NCI-H1417 treated with DMSO at 0.1 percent for 48 hours (cell line): Measurements from ENCODE around the gene PPP1CA.
"Not testable (repeated sequence)": the region's sequence is repeated elsewhere in the genome, so short reads cannot be mapped to it uniquely, and the experiment has no call there.

Source experiments
- DNase-seq: peaks from one replicate; lab custom pipeline; 2025; lab: John Stamatoyannopoulos, UW

PPP1CA gene

DNA sequence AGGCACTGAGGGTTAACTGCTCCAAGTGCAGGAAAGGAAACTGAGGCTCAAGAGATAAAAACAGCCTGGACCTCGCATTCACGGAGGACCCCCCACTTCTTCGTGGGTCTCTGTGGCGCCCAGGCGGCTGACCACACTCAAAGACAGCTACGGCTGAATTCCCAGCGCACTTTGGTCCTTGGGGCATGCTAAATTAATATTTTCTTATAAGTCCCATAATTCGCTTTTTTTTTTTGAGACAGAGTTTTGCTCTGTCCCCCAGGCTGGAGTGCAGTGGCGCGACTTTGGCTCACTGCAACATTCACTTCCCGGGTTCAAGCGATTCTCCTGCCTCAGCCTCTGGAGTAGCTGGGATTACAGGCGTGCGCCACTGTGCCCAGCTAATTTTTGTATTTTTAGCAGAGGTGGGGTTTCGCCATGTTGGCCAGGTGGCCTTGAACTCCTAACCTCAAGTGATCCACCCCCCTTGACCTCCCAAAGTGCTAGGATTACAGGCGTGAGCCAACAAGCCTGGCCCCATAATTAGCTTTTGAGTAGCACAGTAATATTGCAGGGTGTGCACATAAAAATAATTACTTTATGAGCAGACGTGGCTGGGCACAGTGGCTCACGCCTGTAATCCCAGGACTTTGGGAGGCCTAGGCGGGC, 658 bp upstream of the PPP1CA start:
- DNase-seq, result not testable (repeated sequence)

DNA sequence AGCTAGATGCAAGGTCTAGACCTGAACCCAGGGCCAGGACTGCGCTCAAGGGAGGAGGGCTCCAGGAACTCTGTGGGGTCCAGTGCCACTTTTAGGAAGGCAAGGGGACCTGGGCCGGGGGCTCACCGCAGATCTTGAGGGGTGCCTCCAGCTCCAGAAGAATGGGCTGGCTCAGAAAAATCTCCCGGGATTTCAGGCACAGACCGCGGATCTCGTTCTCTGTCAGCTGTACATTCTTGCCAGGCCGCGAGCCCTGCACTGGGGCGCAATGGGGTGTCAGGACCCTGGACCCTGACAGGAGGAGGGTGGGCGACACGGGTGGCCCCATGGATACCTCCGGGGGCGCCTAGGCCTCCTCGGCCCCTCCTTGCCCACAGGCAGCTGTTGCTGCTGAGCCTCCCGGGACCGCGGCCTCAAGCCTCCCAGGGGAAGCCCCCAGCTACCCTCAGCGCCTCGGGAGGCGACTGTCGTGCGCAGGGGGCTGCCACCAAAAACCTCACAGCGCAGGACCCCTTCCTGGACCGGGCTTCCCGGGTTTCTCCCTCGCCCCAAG, 640 bp downstream of the PPP1CA start:
- DNase-seq, result no peak

DNA sequence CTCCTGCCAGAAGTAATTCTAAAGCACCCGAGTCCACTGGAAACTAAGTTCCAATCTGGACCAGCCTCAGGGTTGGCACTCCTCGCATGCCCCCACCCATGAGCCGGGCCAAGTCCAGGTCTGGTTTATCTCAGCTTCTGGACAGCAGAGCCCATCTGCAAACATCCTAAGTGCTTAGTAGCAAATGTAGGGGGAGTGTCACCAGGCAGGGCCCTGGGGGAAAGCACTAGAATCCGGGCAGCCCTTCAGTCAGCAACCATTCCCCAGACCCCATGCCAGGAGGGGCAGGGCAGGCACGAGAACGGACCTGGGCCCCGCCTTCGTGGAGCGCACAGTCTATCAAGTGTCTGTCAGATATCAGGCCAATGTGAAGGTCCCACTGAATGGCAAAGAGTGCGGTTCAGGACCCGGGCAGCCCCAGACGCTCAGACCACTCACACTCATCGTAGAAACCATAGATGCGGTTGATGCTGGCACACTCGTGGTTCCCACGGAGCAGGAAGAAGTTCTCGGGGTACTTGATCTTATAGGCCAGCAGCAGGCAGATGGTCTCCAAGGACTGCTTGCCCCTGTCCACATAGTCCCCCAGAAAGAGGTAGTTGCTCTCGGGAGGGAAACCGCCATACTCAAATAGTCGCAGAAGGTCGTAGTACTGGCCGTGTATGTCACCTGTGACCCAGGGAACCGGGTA, 1.3 kb downstream of the PPP1CA start:
- DNase-seq, result no peak

DNA sequence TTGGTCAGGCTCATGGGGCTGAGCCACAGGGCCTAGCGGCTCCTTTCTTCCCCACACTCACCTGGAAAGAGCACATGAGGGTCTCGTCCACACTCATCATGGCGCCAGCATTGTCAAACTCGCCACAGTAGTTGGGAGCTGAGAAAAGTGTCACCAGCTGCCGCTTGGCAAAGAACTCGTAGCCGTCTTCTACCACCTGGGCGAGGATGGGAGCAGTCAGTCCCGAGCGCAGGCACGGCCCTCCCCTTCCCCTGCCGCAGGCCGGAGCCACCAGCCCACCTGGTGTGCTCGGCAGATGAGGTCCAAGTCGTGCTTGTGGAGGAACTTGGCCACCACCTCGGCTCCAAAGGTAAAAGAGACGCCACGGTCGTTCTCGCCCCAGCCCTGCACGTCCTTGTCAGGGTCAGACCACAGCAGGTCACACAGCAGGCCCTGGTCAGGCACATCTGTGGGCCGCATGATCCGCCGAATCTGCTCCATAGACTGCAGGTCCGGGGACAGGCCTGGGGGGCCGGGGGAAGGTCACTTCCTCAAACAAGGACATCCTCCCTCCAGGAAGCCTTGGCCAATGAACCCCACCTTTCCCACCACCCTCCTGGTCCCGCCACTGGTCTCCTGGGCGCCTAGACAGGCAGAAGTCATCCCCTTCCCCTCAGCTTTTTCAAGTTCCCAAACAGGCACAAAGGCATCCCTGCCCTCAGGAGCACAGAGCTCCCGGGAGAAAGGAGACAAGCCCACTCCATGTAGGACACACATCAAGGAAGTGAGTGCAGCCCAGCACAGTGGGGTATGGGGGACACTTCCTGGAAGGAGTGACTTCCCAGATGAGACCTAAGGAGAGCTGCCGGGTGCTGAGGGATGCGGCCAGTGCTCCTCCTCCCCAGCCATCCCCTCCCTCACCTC, 2.7 kb downstream of the PPP1CA start:
- DNase-seq, result no peak

DNA sequence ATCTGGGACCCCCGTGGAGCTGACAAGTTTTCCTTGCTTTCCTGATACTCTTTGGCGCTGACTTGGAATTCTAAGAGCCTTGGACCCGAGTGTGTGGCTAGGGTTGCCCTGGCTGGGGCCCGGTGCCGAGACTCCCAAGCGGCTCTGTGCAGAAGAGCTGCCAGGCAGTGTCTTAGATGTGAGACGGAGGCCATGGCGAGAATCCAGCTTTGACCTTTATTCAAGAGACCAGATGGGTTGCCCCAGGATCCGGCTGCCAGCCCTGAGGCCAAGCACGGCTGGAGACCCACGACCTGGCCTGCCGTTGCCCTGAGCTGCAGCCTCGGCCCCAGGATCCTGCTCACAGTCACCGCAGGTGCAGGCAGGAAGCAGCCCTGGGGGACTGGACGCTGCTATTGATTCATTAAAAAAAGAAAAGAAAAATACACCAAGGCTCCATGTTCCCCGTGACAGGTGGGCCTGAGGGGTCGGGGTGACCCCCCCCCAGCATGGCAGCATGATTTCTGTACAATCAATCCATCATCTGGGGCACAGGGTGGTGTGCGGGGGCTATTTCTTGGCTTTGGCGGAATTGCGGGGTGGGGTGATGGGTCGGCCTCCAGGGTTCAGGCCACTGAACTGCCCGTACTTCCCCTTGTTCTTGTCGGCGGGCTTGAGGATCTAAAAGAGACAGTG, 3.5 kb downstream of the PPP1CA start:
- no peak for DNase-seq

DNA sequence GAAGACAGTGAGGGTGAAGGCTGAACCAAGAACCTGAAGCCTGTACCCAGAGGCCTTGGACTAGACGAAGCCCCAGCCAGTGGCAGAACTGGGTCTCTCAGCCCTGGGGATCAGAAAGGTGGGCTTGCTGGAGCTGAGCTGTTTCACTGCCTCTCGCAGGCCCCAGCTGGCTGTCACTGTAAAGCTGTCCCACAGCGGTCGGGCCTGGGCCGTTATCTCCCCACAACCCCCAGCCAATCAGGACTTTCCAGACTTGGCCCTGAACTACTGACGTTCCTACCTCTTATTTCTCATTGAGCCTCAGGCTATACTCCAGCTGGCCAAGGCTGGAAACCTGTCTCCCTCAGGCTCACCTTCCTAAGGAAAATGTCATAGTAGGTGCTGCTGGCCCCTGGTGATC, 4.1 kb downstream of the PPP1CA start:
- DNase-seq, result no peak

DNA sequence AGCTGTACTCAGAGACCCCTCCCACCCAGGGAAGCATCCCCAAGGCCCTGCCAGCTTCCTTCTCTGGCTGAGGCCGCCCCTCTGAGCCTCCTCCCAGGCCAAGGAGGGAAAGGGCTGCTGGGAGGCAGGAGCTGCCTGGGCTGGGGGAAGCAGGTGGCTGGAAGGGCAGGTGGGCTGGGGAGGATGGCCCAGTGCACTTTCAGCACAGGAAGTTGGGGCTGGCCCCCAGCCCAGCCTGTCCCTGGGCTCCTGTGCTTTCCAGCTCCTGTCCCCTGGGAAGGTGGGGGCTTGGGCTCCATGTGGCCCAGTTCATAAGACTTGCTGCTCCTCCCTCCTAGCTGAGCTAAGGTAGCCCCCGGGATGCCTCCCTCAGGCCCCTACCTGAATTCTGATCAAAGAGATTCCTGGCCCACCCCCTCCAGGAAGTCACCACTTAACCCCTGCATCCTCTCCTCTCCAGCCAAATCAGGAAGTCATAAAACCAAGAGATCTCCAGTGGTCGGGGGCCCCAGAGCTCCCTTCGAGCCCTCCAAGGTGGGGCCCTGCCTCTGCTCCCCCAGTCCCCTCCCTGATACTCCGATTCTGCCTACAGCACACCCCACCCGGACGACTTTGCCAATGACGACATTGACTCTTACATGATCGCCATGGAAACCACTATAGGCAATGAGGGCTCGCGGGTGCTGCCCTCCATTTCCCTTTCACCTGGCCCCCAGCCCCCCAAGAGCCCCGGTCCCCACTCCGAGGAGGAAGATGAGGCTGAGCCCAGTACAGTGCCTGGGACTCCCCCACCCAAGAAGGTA, 4.9 kb downstream of the PPP1CA start:
- no peak for DNase-seq

DNA sequence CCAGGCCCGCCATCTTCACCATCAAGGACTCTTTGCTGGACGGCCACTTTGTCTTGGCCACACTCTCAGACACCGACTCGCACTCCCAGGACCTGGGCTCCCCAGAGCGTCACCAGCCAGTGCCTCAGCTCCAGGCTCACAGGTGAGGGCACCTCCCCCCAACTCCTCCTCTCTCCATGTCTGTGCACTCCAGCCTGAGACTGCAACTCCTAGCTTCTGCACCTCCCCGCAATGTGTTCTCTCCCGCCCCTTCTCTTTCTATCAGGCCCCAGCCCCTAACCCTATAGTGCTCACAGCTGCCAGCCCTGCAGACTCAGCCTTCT, 5.4 kb downstream of the PPP1CA start:
- DNase-seq, result no peak

DNA sequence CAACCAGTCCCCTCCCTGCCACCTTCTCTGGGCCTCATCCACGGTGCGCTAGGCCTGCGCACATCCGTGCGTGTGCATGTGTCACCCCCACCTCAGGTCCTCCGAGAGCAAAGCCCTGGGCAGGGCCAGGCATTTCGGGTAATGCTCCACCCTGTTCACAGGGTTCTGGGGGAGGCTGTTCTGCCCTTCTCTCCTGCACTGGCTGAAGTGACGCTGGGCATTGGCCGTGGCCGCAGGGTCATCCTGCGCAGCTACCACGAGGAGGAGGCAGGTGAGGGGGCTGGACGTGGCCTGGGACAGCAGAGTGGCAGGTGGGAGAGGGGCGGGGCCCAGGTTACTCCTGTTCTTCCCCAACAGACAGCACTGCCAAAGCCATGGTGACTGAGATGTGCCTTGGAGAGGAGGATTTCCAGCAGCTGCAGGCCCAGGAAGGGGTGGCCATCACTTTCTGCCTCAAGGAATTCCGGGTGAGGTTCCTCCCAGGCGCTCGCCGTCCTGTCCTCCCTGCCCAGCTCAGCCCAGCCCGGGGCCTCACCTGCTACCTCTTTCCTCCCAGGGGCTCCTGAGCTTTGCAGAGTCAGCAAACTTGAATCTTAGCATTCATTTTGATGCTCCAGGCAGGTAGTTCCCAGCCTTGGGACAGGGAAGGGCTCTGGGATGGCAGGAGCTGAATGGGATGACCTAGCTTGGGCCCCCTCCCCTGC, 6.0 kb downstream of the PPP1CA start:
- DNase-seq, result no peak

DNA sequence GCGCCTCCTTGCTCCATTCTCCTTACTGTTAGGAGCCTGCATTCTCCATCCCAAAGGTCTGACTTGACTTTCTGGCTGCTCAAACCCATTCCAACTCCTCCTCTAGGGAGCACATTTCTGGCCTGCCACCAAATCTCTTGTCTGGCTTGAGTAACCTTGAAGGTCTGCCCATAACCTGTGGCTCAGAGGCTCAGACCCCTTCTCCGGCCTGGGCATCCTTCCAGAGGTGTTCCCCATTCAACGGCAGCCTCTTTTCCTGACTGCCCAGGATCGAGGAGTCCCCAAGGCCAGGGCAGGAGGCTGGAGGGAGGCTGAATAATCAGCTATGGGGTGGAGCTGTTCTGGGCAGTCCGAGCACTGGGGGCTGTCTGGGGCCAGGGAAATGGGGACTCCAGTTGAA, 7.7 kb downstream of the PPP1CA start:
- no peak for DNase-seq

DNA sequence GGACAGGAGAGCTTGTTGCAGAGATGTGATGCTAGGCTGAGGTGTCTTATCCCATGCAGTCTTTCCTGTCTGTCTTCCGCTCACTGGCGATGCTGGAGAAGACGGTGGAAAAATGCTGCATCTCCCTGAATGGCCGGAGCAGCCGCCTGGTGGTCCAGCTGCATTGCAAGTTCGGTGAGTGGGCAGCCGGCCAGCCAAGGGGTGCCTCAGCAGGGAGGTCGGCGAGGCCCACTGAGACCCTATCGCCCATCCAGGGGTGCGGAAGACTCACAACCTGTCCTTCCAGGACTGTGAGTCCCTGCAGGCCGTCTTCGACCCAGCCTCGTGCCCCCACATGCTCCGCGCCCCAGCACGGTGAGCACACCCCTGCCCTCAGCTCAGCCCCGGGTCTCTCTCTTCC, 8.2 kb downstream of the PPP1CA start:
- no peak for DNase-seq

DNA sequence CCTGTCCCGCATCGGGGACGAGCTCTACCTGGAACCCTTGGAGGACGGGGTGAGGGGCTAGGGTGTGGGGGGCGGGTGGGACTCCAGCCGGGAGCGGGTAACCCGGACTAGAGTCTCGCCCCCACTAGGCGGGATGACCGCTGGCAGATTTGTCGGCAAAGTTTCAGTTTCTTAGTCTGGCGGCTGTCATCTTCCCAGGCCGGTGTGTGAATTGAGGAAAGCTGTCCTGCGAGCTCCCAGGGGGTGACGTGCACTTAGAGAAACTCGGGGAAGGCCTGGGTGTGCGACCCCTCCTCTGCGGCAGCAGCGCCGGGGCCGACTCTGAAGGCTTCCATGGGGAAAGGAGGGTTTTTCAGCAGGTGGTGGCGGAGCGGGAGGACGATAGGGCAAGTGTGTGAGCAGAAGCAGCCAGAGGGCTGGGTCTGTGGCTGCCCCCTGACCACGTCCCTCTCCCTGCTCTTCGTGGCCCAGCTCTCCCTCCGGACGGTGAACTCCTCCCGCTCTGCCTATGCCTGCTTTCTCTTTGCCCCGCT, 9.4 kb downstream of the PPP1CA start:
- DNase-seq, result no peak

DNA sequence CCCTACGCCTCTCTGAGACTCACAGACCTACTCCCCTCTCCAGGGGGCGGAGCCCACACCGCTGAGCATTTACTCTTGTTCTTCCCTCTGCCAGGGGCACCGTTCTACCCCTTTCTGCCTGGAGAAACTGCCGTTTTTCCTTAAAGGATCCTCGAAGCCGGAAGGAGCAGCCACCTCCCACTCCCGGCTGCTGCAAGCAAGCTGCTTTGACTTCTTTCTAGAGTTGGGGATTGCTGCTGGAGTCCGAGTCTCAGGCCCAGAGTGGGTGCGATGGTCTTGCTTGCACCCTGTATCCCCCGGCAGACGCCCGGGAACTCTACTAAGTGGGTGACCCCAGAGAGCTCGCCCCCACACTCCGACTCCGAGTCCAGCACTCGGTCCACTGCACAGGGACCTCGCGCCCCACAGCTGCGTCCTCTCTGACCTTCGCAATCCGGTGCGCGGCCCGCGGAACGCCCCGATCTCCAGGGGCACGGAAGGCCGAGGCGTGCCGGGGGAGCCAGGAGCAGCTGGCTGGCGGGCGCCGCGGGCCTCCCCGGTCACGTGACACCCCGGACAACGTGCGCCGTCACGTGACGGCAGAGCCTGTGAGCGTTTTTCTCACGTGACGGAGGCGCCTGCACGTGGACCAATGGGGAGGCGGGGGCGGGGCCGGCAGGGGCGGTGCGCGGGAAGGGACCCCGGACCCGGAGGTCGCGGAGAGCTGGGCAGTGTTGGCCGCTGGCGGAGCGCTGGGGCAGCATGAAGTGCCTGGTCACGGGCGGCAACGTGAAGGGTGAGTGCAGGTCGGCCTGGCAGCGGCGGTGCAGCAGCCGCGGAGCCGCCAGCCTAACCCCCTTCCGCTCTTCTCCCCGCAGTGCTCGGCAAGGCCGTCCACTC, 10.1 kb downstream of the PPP1CA start, which contains the start of gene RAD9A:
TSS of gene RAD9A (plus strand) at position 683 of the 879 bp plus-strand sequence. CDS start at position 742, 59 bp downstream.
- DNase-seq, result peak; percentile 64

DNA sequence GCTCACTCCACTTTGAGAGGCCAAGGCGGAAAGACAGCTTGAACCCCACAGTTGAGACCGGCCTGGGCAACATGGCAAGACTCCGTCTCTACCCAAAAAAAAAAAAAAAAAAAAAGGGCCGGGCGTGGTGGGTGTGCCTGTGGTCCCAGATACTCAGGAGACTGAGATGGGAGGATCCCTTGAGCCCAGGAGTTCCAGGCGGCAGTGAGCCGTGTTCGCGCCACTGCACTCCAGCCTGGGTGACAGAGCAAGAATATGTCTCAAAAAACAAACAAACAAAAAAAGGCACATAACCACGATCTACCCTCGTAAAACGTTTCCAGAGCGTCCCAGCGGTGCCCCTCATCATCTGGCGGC, 10.7 kb downstream of the PPP1CA start:
- DNase-seq, result no peak

DNA sequence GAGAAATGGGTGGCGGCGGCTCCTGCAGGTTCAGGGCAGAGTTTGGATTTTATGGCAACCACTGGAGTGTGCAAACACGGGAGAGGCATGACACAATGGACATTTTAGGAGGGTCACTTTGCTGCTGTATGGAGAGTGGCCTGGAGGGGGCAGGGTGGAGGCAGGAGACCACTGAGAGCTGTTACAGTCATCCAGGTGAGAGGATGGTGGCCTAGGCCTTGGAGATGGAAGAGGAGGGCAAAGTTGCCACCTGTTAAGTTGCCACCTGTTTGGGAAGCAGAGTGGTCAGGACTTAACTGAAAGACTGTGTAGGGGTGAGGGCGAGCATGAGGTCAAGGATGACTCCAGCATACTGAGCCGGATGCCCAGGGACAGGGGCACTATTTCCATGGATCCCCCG, 12.2 kb downstream of the PPP1CA start:
- DNase-seq, result no peak

DNA sequence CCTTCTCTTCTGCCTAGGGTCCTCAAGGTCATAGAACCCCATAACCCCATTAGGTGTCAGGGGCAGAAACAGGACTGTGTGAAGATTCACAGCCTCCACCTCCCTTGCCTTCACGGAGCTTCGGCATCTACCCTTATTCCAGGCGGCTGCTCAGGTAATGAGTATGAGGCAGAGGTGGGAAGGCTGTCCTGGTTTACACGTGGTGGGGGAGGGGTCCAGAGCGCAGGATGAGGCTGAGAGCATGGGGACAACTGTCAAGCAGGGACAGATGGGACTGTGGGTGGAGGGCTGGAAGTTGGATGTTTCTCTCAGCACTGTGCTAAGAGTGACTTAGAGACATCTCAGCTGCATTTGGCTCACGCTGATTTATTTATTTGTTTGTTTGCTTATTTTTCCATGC, 14.1 kb downstream of the PPP1CA start:
- no peak for DNase-seq

DNA sequence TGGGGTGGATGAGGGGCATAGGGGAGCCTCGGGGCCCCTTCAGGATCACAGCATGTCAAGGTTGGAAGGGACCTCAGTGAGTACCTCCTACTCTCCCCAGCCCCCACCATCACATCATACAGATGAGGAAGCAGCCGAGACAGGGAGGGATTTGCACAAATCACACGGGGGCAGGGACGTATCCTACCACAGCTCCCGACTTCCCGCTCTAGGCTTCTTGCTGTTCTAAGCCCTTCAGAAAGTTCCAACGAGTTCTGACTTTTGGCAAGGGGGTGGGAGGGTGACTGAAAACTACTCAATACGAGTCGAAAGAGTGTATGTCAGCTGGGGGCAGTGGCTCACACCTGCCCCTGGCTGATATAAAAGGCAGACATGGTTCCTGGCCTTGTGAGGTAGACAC, 14.6 kb downstream of the PPP1CA start:
- no peak for DNase-seq

DNA sequence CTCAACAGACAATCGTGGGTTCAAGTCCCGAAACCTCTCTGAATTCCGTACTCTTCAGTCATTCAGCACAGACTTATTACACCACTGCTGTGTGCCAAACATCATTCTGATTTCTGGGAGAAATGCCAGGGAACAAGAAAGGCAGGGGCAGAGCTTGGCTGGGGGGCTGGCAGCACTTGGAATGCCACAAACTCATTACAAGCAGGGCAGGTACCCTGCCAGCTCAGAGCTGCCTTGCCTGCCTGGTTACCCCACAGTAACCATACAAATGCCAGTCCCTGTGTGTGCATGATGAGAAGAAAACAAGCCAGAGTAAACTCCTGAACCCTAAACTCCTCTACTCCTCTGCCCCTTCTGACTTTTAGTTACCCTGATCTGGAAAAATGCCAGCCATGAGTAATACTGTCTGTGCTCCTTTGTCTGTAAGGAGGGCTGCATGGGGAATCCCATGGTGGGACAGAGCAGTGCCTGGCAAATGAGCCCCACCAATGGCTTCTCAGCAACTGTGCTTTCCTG, 16.7 kb downstream of the PPP1CA start:
- DNase-seq, result no peak
